Mammary epithelial cell (primary cell): ENCODE results near the gene ERBB2.
"Not testable (repeated sequence)": the region's sequence is repeated elsewhere in the genome, so short reads cannot be mapped to it uniquely, and the experiment has no call there.

ENCODE experiments used
- EZH2 ChIP-seq: IDR thresholded peaks from 2 replicates; pipeline ENCODE4 v1.6.1; 2012; ENCODE audit warnings: low read length, inconsistent platforms, borderline replicate concordance
- TF ChIP-seq, protein P1 (sequence below), 2 donors: IDR thresholded peaks in 1 of 2; conservative IDR thresholded peaks in 1 of 2; 2 replicates each; pipeline ENCODE4 v1.5.1; 2011 to 2012; ENCODE audit warnings: inconsistent platforms in 2 of 2, low read length in 2 of 2, mild to moderate bottlenecking in 2 of 2, control low read depth in 1 of 2, low read depth in 1 of 2; ENCODE audit not compliant: insufficient read depth in 1 of 2; ENCODE audit errors: extremely low read depth in 1 of 2

DNA sequence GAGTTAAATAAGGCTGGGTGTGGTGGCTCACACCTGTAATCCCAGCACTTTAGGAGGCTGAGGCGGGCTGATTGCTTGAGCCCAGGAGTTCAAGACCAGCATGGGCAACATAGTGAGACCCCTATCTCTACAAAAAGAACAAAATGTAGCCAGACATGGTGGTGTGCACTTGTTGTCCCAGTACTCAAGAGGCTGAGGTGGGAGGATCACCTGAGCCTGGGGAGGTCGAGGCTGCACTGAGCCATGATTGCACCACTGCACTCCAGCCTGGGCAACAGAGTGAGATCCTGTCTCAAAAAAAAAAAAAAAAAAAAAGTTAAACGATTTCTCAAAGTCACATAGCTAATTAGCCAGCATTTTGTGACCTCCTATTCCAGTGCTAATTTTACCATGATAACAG is 64.3 kb downstream of the ERBB2 start:
- TF ChIP-seq, protein P1, sequence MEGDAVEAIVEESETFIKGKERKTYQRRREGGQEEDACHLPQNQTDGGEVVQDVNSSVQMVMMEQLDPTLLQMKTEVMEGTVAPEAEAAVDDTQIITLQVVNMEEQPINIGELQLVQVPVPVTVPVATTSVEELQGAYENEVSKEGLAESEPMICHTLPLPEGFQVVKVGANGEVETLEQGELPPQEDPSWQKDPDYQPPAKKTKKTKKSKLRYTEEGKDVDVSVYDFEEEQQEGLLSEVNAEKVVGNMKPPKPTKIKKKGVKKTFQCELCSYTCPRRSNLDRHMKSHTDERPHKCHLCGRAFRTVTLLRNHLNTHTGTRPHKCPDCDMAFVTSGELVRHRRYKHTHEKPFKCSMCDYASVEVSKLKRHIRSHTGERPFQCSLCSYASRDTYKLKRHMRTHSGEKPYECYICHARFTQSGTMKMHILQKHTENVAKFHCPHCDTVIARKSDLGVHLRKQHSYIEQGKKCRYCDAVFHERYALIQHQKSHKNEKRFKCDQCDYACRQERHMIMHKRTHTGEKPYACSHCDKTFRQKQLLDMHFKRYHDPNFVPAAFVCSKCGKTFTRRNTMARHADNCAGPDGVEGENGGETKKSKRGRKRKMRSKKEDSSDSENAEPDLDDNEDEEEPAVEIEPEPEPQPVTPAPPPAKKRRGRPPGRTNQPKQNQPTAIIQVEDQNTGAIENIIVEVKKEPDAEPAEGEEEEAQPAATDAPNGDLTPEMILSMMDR (conservative IDR thresholded peaks at IDR 0.05 in 1 of 2, IDR thresholded peaks at IDR 0.05 in 1 of 2; ENCODE audit: extremely low read depth in 1 of 2, insufficient read depth in 1 of 2, low read depth in 1 of 2, low read length in 2 of 2), result not testable (repeated sequence)
- TF ChIP-seq EZH2, result not testable (repeated sequence)
